GM15510 (cell line): Measurements from ENCODE around the gene PYCR2.

Experiments
- POLR2A ChIP-seq: IDR thresholded peaks from 3 replicates; pipeline ENCODE4 v1.6.1; 2011; ENCODE audit warnings: borderline replicate concordance; ENCODE audit not compliant: insufficient read length; ENCODE audit errors: extremely low read depth

The PYCR2 gene

DNA sequence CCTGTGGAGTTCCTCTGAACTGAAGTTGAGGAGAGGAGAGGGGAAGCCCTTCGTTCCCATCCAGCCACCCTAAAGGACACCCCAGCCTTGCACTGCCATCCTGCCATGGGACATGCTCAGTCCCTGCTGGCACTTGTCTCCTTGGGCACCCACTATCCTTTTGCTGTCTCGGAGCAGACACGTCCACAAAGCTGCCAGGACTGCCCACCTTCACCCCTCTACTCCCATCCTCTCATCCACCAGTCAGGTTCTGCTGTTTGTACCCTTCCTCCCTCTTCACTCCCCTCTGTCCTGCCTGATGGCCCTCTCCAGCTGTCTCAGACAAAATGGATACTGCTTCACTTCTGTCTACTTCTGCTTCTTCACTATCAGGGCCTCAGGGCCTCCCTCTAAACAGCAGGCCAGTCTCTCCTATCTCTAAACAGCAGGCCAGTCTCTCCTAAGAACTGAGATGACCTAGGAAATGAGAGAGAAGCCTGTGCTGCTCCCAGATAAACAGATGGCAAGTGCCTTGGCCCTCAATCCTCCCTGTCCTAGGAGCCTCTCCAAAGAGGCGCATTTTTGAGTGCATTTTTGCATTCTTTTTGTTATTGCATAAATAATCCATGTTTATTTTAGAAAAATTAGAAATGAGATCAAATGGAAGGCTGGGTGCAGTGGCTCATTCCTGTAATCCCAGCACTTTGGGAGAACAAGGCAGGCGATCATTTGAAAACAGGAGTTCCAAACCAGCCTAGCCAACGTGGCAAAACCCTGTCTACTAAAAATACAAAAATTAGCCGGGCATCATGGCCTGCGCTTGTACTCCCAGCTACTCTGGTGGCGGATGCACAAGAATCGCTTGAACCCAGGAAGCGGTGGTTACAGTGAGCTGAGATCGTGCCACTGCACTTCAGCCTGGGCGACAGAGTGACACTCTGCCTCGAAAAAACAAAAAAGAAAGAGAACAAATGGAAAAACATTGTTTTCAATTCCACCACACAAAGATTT lies 4.4 kb upstream of the PYCR2 start:
- no peak for TF ChIP-seq POLR2A

DNA sequence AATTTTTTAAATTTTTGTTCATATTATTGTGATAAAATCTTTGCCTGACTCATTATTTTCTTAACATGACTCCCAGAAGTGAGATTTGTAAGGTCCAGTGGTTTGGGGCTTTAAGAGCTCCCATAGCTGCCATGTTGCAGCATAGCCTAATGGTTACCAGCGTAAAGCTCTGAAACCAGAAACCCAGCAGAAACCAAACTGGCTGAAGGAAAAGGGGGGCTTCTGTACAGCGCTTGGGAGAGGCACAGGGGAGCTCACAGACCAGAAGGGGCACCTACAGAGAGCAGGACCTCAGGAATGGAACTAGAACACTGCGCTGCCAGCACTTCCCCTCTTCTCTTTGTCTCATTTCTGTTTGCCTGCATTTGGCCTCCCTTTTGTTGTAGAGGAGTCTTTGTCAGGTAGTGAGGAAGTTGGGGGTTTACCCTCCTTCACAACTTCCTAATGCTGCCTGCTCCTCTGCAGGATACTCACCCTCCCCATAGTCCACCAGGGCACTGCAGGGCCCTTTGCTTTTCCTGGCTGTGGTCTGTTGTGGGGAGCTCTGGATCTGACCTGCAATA lies 2.6 kb upstream of the PYCR2 start:
- TF ChIP-seq POLR2A = no peak

DNA sequence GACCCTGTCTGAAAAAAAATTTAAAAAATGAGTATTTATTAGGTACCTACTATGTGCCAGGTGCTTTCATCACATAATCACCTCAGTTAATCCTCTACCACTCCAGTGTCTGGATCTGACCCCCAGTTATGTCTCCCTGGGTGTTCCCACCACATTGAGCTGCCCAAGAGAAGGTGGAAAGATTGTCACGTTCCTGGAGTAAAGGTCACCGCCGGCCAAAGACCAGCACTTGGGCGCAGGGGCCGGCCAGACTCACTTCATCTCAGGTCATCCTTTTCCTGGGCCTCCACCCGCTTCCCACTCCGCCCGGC lies 714 bp downstream of the PYCR2 start:
- no peak for TF ChIP-seq POLR2A

DNA sequence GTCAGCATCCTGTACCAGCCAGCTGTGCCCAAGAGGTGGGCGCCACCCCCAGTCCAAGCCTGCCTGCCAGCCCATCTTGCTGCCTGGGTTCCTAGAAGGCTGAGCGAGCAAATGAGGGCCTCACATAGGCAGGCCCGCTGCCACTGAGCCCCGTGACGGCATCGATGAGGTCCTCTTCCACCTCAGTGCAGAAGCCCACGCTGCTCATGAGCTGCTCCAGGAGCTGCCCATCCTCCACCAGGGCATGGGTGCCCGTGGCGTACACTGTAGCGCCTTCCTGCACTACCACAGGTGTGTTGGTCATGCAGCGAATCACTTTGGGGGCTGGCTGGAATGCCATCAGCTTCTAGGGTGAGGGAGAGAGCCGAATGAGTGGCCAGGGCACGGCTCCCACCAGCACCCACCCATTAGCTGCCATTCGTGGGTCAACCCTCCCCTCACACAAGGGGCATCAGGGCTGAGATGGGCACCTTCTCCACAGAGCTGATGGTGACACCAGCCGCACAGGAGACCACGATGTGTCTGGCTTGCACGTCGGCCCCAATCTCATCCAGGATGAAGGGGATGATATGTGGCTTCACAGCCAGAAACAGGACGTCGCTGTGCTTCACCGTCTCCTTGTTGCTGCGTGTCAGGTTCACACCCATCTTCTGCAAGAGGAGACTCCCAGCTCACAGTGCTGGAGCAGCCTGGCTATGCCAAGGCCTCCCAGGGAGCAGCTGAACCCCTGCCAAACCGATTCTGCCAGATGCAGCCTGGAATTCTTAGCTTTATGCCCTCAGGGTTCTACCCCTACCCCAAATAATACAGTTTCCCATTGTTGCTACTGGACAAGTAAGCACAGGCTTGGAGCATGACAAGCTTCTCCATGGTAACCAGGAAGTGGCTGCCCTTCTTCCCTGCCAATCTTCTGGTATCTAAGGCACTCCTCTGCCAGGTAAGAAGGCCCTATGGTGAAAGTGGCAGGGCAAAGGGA lies 2.0 kb downstream of the PYCR2 start:
- TF ChIP-seq POLR2A = peak; percentile 16

DNA sequence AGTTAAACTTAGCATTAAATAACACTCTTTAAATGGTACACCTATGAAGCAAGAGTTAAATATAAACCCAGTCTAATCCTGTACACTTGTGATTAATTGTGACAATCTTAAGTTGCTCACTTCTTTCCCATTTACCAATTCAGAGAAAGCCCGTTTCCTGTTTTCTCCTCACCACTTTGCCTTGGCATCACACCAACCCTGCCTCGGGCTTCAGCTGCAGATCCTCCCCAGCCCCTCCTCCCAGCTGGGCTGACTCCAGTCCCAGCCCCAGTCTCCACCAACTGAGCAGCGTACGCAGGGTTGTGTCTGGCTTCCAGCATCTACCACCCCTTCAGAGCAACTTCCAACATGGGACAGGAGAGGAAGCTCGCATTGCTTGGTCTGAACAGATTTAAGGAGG lies 4.1 kb downstream of the PYCR2 start:
- TF ChIP-seq POLR2A = no peak

DNA sequence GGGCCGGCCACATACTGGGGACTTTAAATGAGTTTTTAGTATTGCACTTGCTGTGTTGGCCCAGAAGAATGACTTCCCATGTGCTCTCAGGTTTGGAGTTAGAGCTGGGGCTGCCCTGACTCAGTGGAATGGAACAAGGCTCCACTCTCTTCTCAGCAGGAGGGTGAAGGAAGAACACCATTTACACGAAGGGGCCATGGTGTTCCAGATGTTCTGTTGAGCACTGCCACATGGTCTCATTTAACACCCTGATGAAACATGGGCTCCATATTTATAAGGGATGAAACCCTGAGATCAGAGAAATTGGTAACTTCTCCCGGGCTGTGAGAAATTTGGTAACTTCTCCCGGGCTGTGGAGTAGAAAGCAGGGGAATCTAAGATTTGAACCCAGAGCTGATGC lies 5.8 kb downstream of the PYCR2 start:
- TF ChIP-seq POLR2A = no peak

DNA sequence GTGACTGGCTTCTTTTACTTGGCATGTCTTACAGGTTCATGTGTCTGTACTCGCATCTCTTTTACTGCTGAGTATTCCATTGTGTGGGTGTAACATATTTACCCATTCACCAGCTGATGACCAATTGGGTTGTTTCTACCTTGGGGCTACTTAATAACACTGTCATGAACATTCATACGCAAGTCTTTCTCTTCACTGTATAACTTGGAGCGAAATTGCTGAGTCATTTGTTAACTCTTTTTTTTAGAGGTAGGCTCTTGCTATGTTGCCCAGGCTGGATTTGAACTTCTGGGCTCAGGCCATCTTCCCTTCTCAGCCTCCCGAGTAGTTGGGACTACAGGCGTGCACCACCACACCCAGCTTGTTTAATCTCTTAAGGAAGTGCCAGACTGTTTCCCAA lies 6.5 kb downstream of the PYCR2 start:
- no peak for TF ChIP-seq POLR2A

DNA sequence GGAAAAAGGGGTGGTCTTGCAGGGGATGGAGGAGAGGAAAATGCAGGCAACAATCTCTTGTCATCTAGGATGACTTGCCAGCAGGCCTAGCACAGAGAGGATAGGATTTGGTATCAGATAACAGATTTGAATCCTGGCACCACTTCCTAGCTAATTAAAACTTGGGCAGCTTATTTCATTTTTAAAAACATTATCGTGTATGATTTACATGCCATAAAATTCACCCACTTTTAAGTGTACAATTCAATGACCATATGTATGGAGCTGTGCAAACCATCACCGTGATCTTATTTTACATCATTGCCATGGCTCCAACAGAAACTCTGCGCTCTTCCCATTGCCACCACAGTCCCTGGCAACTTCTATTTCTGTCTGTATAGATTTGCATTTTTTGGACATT lies 6.9 kb downstream of the PYCR2 start:
- TF ChIP-seq POLR2A = no peak

DNA sequence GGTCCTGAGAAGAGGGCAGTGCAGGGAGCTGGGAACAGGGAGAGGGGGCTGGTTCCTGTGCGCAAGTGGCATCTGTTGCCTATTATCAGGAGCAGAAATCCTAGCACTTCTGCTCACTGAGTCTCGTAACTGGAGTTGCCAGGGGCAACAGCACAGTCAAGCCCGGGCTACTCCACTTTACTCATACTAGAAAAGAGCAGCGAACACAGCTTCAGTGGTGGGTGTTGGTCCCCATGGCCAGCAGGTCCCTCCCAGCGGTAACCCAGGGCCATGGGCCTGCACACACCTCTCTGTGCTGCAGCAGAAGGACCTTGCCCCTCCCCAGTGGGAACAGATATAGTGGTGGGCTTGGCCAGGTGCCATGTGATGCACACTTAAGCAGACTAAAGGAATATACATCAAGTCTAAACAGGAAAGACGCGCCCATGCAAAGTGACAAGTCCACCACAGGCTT lies 8.5 kb downstream of the PYCR2 start:
- TF ChIP-seq POLR2A = no peak

DNA sequence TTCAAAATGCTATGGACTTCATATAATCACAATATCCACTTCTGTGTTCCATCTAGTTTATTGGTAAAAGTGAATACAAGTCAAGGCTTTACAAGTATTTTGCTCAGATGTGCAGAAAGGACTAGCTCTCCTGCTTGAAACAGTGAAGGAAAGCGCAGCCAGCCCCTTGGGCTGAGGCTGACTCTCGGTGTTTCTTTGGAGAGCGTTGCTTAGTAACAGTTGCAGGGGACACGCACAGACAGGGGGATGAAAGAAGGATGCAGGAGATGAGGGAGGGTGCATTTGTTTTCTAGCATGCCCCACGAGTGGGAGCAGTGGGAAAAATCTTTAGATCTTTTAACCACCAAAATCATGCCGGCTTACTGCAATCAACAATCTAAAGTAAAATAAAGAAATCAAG lies 9.1 kb downstream of the PYCR2 start:
- TF ChIP-seq POLR2A = no peak

DNA sequence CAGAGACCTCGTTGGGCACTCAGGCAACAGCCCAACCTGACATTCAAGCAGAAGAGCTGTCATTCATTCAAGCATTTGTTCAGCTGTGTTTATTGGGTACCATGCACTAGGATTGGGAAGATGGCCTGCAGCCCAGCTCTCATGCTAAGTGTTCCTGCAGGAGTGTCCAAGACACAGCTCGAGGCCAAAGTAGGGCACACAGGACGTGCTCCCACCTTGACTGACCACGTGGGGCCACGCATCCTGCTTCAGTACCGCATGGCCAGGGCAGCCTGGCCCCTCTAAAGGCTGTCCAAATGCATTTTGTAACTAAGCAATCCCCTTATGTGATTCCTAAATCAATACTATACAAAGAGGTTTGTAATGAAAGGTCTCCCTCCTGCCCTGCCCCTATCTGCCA lies 9.7 kb downstream of the PYCR2 start:
- TF ChIP-seq POLR2A = no peak

DNA sequence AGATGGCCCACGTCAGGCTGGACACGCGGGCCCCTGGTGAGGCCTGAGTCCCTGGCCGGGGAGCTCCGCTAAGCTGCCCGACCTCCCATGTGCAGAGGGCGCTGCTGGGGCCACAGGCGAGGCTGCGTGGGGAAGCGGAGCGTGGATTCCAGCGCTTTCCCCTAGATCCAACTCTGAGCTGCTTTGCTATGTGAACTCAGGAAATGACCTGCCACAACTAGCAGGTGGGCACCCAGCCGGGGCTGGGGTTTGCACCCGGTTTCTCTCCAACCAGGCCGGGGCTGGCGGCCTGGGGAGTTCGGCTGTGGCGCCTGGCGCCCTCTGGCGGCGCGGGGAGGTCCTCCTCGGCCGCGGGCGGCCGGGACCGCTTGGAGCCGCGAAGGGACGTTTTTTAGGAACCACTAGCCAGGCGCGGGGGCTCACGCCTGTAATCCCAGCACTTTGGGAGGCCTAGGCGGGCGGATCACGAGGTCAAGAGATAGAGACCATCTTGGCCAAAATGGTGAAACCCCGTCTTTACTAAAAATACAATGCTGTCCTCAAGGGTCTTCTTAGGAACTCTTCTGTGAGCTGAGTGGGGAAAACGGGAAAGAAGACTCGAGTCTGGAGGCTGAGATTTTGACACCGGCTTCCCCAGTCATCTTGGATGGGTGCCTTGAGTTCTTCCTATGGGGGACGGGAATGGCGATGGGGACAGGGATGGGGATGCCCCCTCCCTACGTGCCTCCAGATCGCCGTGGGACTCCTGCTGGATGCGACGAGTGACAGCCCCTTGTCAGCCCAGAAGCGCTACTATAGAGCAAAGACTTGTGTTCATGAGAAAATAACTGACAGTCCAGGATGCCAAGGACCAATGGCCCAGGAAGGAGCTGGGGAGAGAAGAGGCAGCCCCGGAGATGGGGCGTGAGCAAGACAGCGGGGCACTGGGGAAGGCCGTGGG lies 12.6 kb downstream of the PYCR2 start:
- no peak for TF ChIP-seq POLR2A

DNA sequence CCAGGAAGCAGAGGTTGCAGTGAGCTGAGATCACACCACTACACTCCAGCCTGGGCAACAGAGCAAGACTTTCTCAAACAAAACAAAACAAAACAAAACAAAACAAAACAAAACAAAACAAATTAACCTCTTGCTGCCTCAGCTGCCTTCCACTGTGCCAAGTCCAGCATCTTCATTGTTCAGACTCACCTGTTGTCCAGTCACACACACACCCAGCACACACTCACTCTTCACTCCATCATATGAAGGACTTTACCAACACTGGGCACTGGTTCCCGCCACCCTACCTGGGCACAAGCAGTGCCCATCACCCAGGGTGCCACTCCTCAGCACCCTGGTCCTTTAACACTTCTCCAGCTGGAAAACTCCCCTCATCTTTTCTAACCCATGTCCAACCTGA lies 14.6 kb downstream of the PYCR2 start:
- no peak for TF ChIP-seq POLR2A

DNA sequence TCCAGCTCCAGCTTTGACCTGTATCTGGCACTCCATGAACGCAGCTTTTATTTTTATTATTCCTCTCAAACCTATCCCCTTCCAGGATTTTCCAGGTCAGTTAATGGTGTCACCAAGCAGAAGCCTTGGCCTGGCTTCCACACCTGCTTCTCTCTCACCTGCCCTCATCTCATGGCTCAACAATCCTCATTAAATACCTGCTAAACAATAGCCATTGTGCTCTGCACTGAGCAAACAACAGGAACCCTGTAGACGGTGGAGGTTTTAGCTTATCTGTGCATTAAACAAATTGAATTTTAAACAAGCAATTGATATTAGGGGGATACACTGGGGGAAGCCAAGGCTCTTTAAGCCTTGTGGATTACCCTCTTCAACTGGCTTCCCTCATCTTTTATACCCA lies 15.3 kb downstream of the PYCR2 start:
- TF ChIP-seq POLR2A = no peak
